Epithelial cell of proximal tubule (primary cell): Measurements from ENCODE around the gene NME9. TPM values are rescaled to one million over a fixed set of nuclear protein-coding genes. Genes with fewer than 3 reads are reported as not detected.

Source experiments
- DNase-seq: peaks from one replicate; pipeline ENCODE4 v3.0.0-alpha.2; 2011; ENCODE audit warnings: low read depth
- H3K4me3 ChIP-seq: 2 replicates; pipeline ENCODE4 v1.5.1; 2011; ENCODE audit warnings: low read depth, mild to moderate bottlenecking, low read length
- total RNA-seq: library from RNA; depleted of rRNA; stranded (reverse); fragments of >200 nt; gene quantifications from 2 replicates; pipeline ENCODE4 v1.2.3, GENCODE V29; 2015
- TF ChIP-seq, protein P1 (sequence below): conservative IDR thresholded peaks from 2 replicates; pipeline ENCODE4 v1.5.1; 2012; ENCODE audit warnings: low read depth, mild to moderate bottlenecking, low read length

NME9 gene
- total RNA-seq, 1 donor from 2014 or later = not detected

- H3K4me3 ChIP-seq = no peak overlapping the region
- no peak for DNase-seq
- TF ChIP-seq, protein P1, sequence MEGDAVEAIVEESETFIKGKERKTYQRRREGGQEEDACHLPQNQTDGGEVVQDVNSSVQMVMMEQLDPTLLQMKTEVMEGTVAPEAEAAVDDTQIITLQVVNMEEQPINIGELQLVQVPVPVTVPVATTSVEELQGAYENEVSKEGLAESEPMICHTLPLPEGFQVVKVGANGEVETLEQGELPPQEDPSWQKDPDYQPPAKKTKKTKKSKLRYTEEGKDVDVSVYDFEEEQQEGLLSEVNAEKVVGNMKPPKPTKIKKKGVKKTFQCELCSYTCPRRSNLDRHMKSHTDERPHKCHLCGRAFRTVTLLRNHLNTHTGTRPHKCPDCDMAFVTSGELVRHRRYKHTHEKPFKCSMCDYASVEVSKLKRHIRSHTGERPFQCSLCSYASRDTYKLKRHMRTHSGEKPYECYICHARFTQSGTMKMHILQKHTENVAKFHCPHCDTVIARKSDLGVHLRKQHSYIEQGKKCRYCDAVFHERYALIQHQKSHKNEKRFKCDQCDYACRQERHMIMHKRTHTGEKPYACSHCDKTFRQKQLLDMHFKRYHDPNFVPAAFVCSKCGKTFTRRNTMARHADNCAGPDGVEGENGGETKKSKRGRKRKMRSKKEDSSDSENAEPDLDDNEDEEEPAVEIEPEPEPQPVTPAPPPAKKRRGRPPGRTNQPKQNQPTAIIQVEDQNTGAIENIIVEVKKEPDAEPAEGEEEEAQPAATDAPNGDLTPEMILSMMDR = no peak
Measured at GRCh38 chr3:138367911-138368310, 38.3 kb upstream of the NME9 start.

DNA sequence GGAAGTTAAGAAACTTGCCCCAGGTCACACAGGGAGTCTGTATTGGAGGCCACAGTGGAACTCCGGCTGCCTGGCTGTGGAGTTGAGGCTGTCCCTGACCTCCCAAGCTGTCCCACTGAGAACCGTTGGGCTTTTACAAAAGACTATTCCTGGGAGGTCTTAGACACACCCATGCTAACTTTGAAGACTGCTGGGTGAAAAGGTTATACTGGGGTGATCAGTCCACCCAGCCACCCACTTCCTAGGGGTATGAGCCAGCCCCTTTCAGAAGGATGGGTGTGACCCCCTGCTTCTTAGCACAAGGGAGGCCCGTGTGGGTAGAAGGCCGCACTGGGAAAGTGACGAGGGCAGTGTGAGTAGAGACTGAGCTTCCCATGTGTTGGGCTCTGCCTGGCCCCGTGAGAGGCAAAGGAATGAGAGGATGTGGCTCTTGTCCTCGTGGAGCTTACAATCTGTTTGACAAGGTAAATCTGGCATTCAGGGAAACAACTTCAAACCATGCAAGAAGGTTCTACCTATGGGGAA, 37.7 kb upstream of the NME9 start:
- TF ChIP-seq, protein P1 = no peak

DNA sequence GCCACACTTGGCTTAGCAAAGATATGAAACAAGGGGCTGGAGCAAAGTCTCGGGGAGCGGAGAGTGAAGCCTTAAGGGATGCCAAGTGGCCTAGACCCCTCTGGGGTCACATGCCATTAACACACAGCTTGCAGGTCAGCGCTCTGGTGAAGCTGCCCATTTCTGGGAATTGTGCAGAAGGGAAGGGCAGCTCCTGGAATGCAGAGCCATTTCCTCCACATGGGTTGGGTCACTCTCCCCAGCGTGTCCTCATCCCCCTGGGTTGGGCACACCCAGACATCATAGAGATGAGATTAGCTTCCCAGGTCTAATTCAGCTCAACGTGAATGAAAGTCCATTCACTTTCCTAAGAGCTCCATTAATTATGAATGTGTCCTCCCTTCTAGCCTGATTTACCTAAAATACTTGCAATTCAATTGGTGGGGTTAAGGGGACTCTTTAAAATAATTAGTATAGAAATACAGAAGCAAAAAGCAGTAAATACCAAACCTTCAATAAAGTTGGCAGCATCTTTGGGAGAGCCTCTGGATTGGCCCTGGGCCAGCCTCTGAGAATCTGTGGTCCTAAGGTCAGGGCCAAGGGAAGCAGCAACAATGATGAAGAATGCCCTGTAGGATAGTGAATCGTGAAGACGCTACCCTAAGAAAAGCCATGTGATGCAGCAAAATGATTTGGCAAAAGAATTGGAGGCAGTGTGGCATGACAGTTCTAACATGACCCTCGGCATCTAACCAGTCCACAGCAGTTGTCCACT, 36.5 kb upstream of the NME9 start:
- H3K4me3 ChIP-seq = no peak overlapping the region
- TF ChIP-seq, protein P1 = no peak

More for the DNA sequence above, 37.7 kb upstream of the NME9 start:
- H3K4me3 ChIP-seq = no peak overlapping the region
- no peak for DNase-seq

GRCh38 chr3:138365253-138365555, 35.6 kb upstream of the NME9 start:
- no peak for DNase-seq
- no peak overlapping the region for H3K4me3 ChIP-seq
- TF ChIP-seq, protein P1 = no peak

More for the DNA sequence above, 36.5 kb upstream of the NME9 start:
- DNase-seq = no peak

DNA sequence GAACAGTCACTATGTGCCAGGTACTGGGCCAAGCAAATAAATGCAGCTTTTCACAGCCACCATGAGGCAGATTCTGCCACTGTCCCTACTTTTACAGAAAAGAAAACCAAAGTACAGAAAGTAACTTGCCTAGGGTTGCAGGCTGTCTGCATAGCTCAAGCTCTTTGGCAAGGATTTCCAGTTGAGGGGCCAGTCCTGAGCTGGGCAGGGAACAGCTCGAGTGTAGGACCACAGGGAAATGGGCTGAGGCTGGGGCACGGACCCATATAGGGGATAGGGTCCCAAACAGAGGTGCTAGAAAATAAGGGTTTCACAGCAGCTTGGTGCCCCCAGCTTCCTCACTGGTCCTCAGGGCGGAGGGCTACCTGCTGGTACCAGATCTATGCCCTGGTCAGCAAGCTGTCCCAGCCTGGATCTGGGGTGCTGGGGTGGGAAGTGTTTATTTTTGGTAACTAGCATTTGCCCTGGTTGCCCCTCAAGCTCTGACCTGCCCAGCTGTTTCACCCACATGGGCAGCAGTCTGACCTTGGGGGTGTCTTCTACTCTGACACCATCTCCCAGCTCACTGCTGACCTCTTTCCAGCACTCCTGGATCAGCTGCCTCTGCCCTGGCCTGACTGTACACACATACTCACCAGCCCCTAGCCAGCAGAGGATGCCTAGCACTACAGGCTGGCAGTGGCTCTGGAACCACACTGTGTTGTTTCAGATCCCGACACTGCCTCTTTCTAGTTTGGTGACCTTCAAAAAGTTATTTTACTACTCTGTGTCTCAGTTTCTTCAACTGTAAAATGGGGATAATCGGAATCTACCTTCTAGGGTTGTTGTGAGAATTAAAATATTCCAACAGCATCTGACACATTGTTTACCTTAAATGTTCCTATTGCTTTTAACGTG, 35.0 kb upstream of the NME9 start:
- no peak for DNase-seq
- no peak overlapping the region for H3K4me3 ChIP-seq
- TF ChIP-seq, protein P1 = no peak

DNA sequence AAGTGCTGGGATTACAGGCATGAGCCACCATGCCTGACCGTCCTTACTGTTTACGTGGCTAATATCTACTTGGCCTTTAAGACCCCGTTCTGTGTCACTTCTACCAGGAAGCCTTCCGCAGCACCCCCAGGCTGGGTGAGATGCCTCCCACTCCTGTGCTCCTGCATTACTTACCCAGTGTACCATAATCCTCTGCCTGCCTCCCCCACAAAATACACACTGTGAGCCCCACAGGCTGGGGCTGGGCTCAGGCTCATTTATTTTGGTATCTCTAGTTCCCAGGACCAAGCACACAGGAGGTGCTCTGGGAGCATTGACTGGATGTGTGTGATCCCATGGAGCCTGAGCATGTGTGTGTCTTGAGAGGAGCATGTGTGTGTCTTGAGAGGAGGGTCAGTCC, 33.7 kb upstream of the NME9 start:
- no peak for DNase-seq
- TF ChIP-seq, protein P1 = no peak
- no peak overlapping the region for H3K4me3 ChIP-seq
